Activated CD4-positive, alpha-beta T cell treated with anti-CD3 and anti-CD28 coated beads for 24 hours (primary cell): ENCODE measurements around the gene MED13L.
"Not testable (repeated sequence)": the region's sequence is repeated elsewhere in the genome, so short reads cannot be mapped to it uniquely, and the experiment has no call there.

Experiments
- DNase-seq, 2 donors: peaks; one replicate each; pipeline ENCODE4 v3.0.0-alpha.2; 2020; ENCODE audit warnings: low read depth in 2 of 2

The MED13L gene

DNA sequence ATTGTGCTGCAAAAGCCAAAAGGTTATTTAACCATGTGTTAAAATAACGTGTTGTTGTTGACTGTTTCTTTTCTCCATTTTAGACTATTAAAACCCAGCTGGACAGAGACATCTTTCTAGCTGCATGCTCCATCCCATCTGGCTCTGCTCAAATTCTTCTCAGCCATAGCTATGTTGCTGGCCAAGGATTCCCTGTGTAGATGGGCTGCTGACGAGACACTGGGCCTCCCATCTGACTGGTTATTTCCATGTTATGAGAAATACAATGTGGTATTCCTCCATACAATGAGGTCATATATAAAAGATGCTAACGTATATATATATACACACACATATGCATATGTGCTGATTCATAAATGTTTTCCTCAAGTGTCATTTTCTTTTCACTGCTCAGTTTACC, 30.1 kb downstream of the MED13L start:
- DNase-seq, result no peak

DNA sequence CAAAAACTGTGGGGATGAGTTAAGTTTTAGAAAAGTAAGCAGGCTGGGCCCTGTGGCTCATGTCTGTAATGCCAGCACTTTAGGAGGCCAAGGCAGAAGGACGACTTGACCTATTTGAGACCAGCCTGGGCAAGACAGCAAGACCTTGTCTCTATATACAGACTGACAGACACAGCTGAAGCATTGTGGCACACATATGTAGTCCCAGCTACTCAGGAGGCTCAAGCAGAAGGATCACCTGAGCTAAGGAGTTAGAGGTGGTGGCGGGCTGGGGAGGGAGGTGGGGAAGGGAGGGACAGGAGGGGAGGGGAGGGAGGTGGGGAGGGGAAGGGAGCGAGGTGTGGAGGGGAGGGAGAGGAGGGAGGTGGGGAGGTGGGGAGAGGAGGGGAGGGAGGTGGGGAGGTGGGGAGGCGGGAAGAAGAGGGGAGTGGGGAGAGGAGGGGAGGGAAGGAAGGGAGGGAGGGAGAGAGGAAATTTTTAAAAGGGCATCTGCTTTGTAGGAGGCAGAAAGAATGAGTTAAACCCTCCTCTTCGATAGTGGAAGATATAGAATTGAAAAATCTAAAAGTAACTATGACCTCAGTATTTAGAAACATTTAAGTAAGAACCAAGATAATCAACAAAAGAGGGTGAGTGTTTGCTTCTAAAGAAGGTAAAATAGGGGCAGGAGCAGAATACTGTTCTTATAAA, 30.9 kb downstream of the MED13L start:
- no peak for DNase-seq

- DNase-seq, result no peak
Measured at GRCh38 chr12:116245189-116245588, 32.3 kb downstream of the MED13L start.

- no peak for DNase-seq
Measured at GRCh38 chr12:116244474-116245090, 32.9 kb downstream of the MED13L start.

DNA sequence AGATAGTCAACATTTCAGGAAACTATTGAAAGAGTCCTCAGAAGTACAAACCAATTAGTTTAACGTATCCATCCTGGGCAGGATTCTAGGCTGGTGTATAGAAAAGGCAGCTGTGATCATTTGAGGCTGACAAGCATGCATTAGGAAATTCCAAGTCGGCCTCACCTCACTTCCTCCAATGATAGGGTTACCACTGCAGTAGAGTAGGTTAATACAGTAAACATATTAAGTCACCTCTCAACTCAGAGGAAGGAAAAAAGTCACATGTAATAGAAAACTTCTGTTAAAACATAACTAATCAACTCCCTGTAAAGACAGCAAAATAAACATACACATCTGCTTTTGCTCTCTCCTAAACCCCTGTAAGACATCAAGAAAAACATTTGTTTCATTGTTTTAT, 33.5 kb downstream of the MED13L start:
- no peak for DNase-seq

GRCh38 chr12:116242740-116243139, 34.8 kb downstream of the MED13L start:
- DNase-seq, result no peak

DNA sequence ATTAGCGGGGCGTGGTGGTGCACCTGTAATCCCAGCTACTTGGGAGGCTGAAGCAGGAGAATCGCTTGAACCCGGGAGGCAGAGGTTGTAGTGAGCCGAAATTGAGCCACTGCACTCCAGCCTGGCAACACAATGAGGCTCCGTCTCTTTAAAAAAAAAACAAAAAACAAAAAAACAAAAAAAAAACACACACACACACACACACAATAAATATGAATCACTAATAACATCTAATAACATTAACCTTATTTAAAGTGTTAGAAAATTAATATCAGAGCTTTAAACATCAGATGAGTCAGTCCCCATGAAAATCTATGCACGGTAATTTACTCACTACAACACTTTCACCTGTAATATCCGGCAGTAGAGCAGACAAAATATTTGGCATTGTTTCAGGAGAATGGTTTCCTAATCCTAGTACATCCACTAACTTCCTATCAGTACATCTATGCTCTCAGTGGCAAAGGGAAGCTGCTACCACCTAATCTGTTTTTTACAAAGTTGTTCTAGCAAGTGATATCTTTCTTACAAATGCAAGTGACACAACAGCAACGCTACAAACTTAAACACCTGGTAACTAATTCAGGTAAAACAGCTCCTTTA, 36.2 kb downstream of the MED13L start:
- no peak for DNase-seq

DNA sequence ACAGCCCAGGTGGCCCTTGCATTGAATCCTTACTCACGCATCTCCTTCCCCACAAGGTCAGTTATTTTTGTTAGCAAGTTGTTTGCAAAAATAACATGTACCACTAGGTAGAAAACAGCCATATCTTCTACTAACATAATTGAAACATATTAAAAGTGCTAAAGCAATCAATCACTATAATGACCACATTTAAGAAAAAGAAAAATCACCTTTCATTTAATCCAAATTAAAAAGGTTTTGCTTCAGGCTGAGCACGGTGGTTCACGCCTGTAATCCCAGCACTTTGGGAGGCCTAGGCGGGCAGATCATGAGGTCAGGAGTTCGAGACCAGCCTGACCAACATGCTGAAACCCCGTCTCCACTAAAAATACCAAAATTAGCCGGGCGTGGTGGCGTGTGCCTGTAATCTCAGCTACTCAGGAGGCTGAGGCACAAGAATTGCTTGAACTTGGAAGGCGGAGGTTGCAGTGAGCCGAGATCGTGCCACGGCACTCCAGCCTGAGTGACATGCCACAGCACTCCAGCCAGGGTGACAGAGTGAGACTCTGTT, 38.8 kb downstream of the MED13L start:
- not testable (repeated sequence) for DNase-seq

- no peak for DNase-seq
Measured at GRCh38 chr12:116238149-116238548, 39.3 kb downstream of the MED13L start.

DNA sequence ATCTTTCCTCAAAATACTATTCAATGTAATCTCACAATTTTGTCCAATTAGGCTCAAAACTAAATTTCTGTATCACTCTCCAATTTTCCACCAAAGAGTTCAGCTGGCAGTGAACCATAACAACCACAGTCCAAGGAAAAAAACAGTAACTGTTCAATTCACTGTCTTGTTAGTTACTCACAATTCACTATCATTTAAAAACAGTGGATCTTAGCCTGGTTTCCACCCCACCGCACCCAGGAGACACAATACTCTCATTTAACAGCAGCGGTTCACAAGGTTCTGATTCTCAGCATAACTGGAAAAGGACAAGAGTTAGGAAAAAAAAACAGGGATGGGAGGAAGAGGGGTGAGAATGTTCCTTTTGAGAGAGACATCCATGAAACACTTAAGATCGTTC, 40.5 kb downstream of the MED13L start:
- no peak for DNase-seq

GRCh38 chr12:116236148-116236731, 41.3 kb downstream of the MED13L start:
- DNase-seq, result peak in 1 of 2 donors; percentile 17

DNA sequence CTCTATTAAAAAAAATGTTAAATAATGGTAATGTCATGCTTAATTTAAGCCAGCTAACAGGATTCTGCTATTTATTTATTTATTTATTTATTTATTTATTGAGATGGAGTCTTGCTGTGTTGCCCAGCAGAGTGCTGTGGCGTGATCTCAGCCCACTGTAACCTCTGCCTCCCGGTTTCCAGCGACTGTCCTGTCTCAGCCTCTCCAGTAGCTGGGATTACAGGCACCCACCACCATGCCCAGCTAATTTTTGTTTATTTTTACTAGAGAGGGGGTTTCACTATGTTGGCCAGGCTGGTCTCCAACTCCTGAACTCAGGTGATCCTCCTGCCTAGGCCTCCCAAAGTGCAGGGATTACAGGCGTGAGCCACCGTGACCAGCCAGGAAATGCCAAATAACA, 43.3 kb downstream of the MED13L start:
- not testable (repeated sequence) for DNase-seq

GRCh38 chr12:116233669-116234068, 43.8 kb downstream of the MED13L start:
- no peak for DNase-seq

- no peak for DNase-seq
Measured at GRCh38 chr12:116227811-116228210, 49.7 kb downstream of the MED13L start.

DNA sequence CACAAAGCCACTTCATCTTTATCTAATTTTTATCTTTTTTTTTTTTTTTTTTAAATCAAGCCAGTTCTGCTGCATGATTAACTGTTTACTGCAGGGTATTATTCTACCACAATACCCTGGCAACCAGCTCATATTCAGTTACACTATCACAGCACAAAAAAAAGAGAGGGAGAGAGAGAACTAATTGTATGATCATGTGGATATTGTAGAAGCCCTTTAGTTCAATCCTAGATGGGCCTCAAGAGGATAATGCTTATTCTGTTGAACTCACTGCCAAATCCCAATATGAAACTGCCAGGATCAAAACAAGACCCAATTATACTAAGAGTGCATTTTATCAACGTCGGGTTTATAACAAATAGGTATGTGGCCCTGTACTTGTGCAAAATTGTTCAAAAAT, 51.5 kb downstream of the MED13L start:
- no peak for DNase-seq

GRCh38 chr12:116222358-116222757, 55.1 kb downstream of the MED13L start:
- DNase-seq, result peak; percentile 12 to 38

DNA sequence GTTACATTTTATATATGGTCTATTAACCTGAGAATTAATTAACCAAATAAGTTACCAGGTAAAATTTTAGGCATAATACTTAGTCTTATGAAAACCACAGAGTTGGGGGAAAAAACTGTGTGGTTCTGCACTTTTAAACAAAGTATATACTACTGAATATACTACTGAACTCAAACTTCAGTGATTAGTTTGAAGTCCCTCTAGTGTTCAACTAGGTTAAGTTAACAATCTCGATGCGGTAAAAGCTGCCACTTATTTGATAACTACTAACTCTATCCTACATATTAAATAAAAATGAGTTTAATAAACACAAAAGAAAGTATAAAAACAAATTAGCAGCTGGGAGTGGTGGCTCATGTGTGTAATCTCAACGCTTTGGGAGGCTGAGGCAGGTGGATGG, 56.7 kb downstream of the MED13L start:
- no peak for DNase-seq

DNA sequence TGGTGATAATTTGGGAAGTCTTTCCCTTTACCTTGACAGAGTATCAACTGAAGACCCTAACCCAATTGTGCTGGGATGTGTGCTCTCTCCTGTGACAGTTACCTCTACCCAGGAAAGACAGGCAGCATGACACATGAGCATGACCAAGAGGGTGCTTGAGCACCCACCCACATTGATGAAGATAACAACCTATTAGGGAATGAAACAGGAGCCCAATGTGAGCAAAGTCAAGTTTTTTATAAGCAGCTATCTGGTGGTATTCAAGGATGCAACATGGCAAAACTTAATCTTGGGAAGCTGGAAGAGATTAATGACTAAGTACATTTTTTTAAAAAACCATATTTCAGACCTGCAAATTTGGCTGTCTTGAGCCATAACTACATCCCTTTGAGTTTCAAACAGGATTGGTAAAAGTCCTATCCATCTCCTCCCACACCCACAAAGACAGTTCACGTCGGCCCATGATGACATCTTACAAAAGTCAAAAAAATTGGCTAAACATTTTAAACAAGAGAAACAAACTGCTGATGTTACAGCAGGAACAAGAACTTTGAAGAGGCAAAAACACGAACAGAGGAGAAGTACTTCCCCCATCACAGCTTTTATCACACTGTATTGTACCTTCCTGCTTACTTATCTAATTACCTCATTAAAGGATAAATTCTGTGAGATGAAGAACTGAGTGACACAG, 60.3 kb downstream of the MED13L start:
- DNase-seq, result no peak

DNA sequence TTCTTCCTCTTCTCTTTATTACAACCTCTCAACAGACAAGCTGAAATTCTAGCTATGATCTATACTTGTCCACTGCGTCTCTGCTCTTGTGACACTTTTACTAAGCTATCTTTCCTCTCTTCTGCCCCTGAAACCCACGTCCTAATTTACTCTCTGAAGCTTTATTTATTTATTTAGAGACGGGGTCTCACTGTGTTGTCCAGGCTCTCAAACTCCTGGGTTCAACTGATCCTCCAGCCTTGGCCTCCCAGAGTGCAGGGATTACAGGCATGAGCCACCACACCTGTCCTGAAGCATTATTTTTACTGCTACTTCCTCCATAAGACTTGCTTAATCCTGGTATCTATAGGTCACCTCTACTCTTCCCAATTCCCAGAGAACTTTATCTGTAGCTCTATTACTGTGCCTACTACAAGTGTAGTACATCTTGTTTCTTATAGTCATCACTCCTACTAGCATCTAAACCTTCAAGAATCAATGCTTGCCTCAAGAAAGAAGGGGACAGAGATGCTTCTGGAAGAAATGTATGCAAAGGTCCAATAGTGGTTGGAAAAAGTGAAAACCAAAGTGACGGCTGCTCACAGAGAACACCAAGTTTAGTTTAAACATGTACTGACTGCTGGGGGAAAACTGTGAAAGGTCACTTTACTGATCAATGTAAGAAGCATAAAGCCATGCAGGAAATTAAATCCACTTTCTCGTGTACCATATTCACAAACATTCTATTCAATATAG, 61.3 kb downstream of the MED13L start:
- no peak for DNase-seq

DNA sequence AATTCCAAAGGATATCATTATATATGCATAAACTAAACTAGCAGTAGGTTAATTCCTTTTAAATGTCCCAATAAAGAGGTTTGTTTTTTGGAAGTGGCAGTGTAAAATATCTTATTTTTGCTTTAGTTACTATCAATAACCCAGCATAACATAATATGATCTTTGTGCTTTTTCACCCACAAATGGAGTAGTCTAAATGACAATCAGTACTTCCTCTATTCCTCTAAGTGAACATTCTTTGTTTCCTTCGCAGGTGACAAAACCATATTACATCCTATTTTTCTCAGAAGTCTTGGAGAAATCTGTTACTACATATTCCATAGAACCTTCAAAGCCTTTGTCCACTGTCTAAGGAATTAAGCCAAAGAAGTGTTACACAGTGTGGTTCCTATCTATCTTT, 62.5 kb downstream of the MED13L start:
- no peak for DNase-seq

- no peak for DNase-seq
Measured at GRCh38 chr12:116213885-116214527, 63.5 kb downstream of the MED13L start.
